GM12891 (cell line): ENCODE measurements around the gene FAT4.

Experiments used
- DNase-seq: peaks from one replicate; pipeline ENCODE4 v3.0.0; 2011; ENCODE audit warnings: low spot score; ENCODE audit not compliant: insufficient read length
- FAIRE-seq: peaks from 2 replicates; lab custom pipeline; 2011; peaks lifted over from hg19 to GRCh38; lab: Jason Lieb, UNC
- PAX5 ChIP-seq: IDR thresholded peaks from 2 replicates; pipeline ENCODE4 v1.6.1; 2011; ENCODE audit warnings: low read length, moderate library complexity, mild to moderate bottlenecking; ENCODE audit not compliant: insufficient read depth, severe bottlenecking
- POLR2A ChIP-seq: IDR thresholded peaks from 2 replicates; pipeline ENCODE4 v1.6.1; 2011; ENCODE audit warnings: low read depth, low read length, control low read depth
- POU2F2 ChIP-seq: IDR thresholded peaks from 2 replicates; pipeline ENCODE4 v1.6.1; 2011; ENCODE audit warnings: low read depth, mild to moderate bottlenecking, control low read depth, low read length, moderate library complexity
- TAF1 ChIP-seq: IDR thresholded peaks from 2 replicates; pipeline ENCODE4 v1.6.1; 2011; ENCODE audit warnings: low read depth, low read length, control low read depth

FAT4 gene

GRCh38 chr4:125360727-125361126, 46.0 kb downstream of the FAT4 start:
- DNase-seq, result no peak
- FAIRE-seq, result no peak
- TF ChIP-seq POU2F2, result no peak
- TF ChIP-seq PAX5, result no peak
- no peak for TF ChIP-seq TAF1
- no peak for TF ChIP-seq POLR2A
